MCF 10A (cell line): ENCODE data around the gene KDM4C. TPM values are rescaled to one million over a fixed set of nuclear protein-coding genes. Genes with fewer than 3 reads are reported as not detected.
"Not testable (repeated sequence)": the region's sequence is repeated elsewhere in the genome, so short reads cannot be mapped to it uniquely, and the experiment has no call there.

Experiments
- BruUV-seq: library from RNA; stranded (reverse); fragments of 400-500 nt; replicated peaks from 2 replicates; lab custom pipeline; 2021; lab: Mats Ljungman, UMichigan
- CTCF ChIA-PET: fragments of 300-600 bp; sonication (Branson Sonifier 250); formaldehyde crosslinking; extraction: SDS; loops from one replicate; lab custom pipeline; 2021; ENCODE audit warnings: antibody characterized with exemption, inconsistent platforms; lab: Yijun Ruan, JAX
- POLR2A ChIA-PET: fragments of 300-600, 350-650 bp; sonication (Branson Sonifier 250); formaldehyde crosslinking; extraction: SDS; loops from one replicate; lab custom pipeline; 2020; ENCODE audit warnings: antibody characterized with exemption, inconsistent platforms; lab: Yijun Ruan, JAX
- DNase-seq: peaks from one replicate; pipeline ENCODE4 v3.0.0-alpha.2; 2018; ENCODE audit not compliant: unreplicated experiment
- H3K27ac Mint-ChIP-seq: one replicate; pipeline ENCODE4 v1.8.0; 2022; ENCODE audit warnings: mild to moderate bottlenecking, low read depth, mixed read lengths; ENCODE audit not compliant: unreplicated experiment
- H3K27me3 Mint-ChIP-seq: one replicate; pipeline ENCODE4 v1.8.0; 2022; ENCODE audit warnings: mixed read lengths; ENCODE audit not compliant: insufficient read depth, unreplicated experiment
- H3K36me3 Mint-ChIP-seq: one replicate; pipeline ENCODE4 v1.8.0; 2022; ENCODE audit warnings: mild to moderate bottlenecking, moderate library complexity, mixed read lengths; ENCODE audit not compliant: insufficient read depth, unreplicated experiment
- H3K4me1 Mint-ChIP-seq: one replicate; pipeline ENCODE4 v1.8.0; 2022; ENCODE audit warnings: mixed read lengths; ENCODE audit not compliant: insufficient read depth, unreplicated experiment
- H3K4me3 Mint-ChIP-seq: one replicate; pipeline ENCODE4 v1.8.0; 2022; ENCODE audit warnings: mild to moderate bottlenecking, moderate library complexity, mixed read lengths; ENCODE audit not compliant: unreplicated experiment
- H3K9me3 Mint-ChIP-seq: one replicate; pipeline ENCODE4 v1.8.0; 2022; ENCODE audit warnings: mixed read lengths; ENCODE audit not compliant: unreplicated experiment
- CTCF ChIP-seq: fragments of 200-600 bp; IDR thresholded peaks from one replicate; pipeline ENCODE4 v1.8.0; 2022; ENCODE audit warnings: antibody characterized with exemption, mild to moderate bottlenecking; ENCODE audit not compliant: unreplicated experiment
- intact Hi-C: fragments of 100-400 bp; cut with micrococcal nuclease; formaldehyde crosslinking; loops from 2 replicates; pipeline ENCODE4 v1.14.1; 2022
- total RNA-seq: library from RNA; stranded (reverse); gene quantifications from 2 replicates; pipeline ENCODE4 v1.2.3, GENCODE V29; 2022

Gene KDM4C
- total RNA-seq, 1 experiment from 2014 or later, result 29.5 TPM

GRCh38 chr9:7176561-7176960 lies 418.8 kb downstream of the KDM4C start:
- Mint-ChIP-seq H3K27me3 (no peaks in the 10 kb centered on the region), H3K4me1 (no peaks in the 10 kb centered on the region), H3K4me3 (no peak overlapping the region), H3K27ac (no peak overlapping the region), H3K9me3 (no peaks in the 10 kb centered on the region), H3K36me3 (peaks cover 24% of the 10 kb centered on the region)
- intact Hi-C loops, result no loop called here
- DNase-seq, result no peak
- BruUV-seq, result no TSS peak
- POLR2A ChIA-PET, result interaction anchor here (0.8 kb wide), 1 partner anchor 9 kb away, joined by 4 read pairs; no protein-coding TSS in a partner anchor
- no peak for TF ChIP-seq CTCF
- CTCF ChIA-PET, result interaction anchor here (1.1 to 2.7 kb wide), 2 partner anchors 10 to 21 kb away, joined by 3 to 13 read pairs; no protein-coding TSS in a partner anchor

- POLR2A ChIA-PET, result no interaction called here
- no peak overlapping the region for H3K4me3 Mint-ChIP-seq
- DNase-seq, result peak; percentile 14
- no peaks in the 10 kb centered on the region for H3K4me1 Mint-ChIP-seq
- CTCF ChIA-PET, result interaction anchor here (0.6 to 2.7 kb wide), 2 partner anchors 9 to 18 kb away, joined by 4 to 13 read pairs; no protein-coding TSS in a partner anchor
- H3K36me3 Mint-ChIP-seq, result peaks cover 18% of the 10 kb centered on the region
- H3K27ac Mint-ChIP-seq, result no peak overlapping the region
- intact Hi-C loops, result no loop called here
- H3K9me3 Mint-ChIP-seq, result no peaks in the 10 kb centered on the region
- no peak for TF ChIP-seq CTCF
- H3K27me3 Mint-ChIP-seq, result no peaks in the 10 kb centered on the region
- BruUV-seq, result no TSS peak
Observed at GRCh38 chr9:7177383-7177782, 419.6 kb downstream of the KDM4C start.

- no peak for TF ChIP-seq CTCF
- BruUV-seq, result no TSS peak
- intact Hi-C loops, result no loop called here
- ChIA-PET CTCF (no interaction called here), POLR2A (no interaction called here)
- Mint-ChIP-seq H3K4me3 (no peak overlapping the region), H3K9me3 (no peaks in the 10 kb centered on the region), H3K36me3 (peaks cover 14% of the 10 kb centered on the region), H3K4me1 (no peaks in the 10 kb centered on the region), H3K27me3 (no peaks in the 10 kb centered on the region), H3K27ac (no peak overlapping the region)
- DNase-seq, result no peak
Observed at GRCh38 chr9:7178729-7179128, 421.0 kb downstream of the KDM4C start.

- H3K27ac Mint-ChIP-seq, result no peak overlapping the region
- H3K4me3 Mint-ChIP-seq, result no peak overlapping the region
- H3K4me1 Mint-ChIP-seq, result peaks cover 3% of the 10 kb centered on the region
- H3K9me3 Mint-ChIP-seq, result no peaks in the 10 kb centered on the region
- CTCF ChIA-PET, result interaction anchor here (0.7 to 1.3 kb wide), 3 partner anchors 53 to 131 kb away, joined by 3 to 7 read pairs (median 4); no protein-coding TSS in a partner anchor
- POLR2A ChIA-PET, result interaction anchor here (0.5 to 1.1 kb wide), 2 partner anchors 12 to 296 kb away, joined by 3 to 4 read pairs; no protein-coding TSS in a partner anchor
- no peak for TF ChIP-seq CTCF
- H3K27me3 Mint-ChIP-seq, result no peaks in the 10 kb centered on the region
- H3K36me3 Mint-ChIP-seq, result peaks cover 15% of the 10 kb centered on the region
- intact Hi-C loops, result no loop called here
- DNase-seq, result no peak
- BruUV-seq, result no TSS peak
Observed at GRCh38 chr9:7180247-7180646, 422.5 kb downstream of the KDM4C start.

GRCh38 chr9:7183139-7183538 lies 425.4 kb downstream of the KDM4C start:
- H3K9me3 Mint-ChIP-seq, H3K4me3 Mint-ChIP-seq, BruUV-seq, H3K27me3 Mint-ChIP-seq, DNase-seq, CTCF ChIA-PET, intact Hi-C loops, POLR2A ChIA-PET, H3K27ac Mint-ChIP-seq: not testable (repeated sequence)
- Mint-ChIP-seq H3K4me1 (peaks cover 14% of the 10 kb centered on the region), H3K36me3 (peaks cover 15% of the 10 kb centered on the region)
